Hippocampal formation (tissue), 2 donors: ENCODE measurements around the gene NRBF2.

Experiments
- DNase-seq, 2 donors: peaks; one replicate each; lab custom pipeline; 2025; lab: John Stamatoyannopoulos, UW

The NRBF2 gene

DNA sequence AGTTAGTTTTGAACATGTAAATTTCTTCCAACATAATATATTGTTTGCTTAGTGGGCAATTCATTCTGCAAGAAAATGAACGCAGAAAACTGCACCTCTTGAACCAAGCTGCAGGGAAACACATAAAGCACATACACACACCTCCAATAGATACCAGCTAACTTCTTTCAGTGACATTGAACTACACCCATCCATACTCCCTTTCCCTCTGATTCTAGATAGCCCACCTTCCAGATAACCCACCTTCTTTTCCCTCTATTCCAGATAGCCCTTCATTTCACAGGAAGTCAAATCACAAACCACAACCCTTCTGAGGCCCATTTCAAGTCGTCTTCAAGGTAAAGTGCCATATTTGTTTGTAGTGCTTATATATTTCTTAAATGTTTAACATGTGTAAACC lies 28.5 kb downstream of the NRBF2 start:
- DNase-seq = no peak

- DNase-seq = no peak
Observed at GRCh38 chr10:63164166-63164623, 31.1 kb downstream of the NRBF2 start.

DNA sequence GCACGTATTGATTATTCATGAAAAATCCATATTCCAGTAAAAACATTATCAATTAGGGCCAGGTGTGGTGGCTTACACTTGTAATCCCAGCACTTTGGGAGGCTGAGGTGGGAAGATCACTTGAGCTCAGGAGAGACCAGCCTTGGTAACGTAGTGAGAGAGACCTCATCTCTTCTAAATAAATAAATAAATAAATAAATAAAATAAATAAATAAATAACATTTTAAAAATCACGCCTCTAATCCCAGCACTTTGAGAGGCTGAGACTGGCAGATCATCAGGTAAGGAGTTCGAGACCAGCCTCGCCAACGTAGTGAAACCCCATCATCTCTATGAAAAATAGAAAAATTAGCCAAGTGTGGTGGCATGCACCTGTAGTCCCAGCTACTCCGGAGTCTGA lies 32.1 kb downstream of the NRBF2 start:
- no peak for DNase-seq

GRCh38 chr10:63166742-63167258 lies 33.7 kb downstream of the NRBF2 start:
- peak in 1 of 2 donors; percentile 59 for DNase-seq

GRCh38 chr10:63168821-63169462 lies 35.8 kb downstream of the NRBF2 start:
- DNase-seq = no peak

DNA sequence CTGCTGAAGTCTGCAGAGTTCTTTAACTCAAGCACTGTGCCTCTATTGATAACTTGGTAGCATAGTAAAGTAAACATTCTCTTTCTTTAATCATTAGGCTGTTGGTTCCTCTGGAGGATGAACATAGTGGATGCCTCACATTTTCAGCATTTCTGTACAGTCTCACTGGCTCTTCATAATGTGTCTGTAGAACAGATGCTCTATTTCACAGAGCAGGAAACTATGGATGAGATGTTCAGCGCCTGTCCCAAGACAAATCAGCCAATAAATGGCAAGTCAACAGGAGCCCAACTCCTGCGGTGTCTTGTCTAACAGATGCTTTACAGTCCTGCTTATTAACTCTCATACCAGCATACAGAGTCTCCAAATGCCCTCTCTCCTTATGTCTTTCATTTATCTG lies 36.5 kb downstream of the NRBF2 start:
- DNase-seq = no peak

DNA sequence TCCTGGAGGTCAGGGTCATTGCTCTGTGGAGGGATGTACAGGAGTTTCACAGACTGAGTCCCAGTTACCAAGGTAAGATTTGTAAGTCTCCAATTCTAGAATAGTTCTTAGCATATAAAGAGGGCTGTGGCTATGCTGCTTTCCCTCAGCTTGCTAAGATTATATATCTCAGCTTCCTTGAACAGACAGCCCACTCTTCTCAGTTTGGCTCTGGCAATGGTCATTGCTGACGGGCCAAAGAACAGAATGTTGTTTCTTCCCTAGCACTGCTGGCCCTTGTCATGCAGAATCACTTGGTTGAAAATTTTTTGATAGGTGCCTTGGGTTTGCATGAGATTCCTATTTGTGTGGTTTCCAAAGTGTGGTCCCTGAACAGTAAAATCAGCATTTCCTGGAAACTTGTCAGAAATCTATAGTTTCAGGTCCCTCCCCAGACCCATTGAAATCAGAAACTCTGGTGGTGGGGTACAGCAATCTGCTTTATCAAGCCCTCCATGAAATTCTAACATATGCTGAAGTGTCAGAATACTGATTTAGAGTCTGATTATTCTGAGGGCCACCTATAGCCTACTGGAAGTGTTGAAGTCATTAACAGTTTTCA lies 38.2 kb downstream of the NRBF2 start:
- no peak for DNase-seq

DNA sequence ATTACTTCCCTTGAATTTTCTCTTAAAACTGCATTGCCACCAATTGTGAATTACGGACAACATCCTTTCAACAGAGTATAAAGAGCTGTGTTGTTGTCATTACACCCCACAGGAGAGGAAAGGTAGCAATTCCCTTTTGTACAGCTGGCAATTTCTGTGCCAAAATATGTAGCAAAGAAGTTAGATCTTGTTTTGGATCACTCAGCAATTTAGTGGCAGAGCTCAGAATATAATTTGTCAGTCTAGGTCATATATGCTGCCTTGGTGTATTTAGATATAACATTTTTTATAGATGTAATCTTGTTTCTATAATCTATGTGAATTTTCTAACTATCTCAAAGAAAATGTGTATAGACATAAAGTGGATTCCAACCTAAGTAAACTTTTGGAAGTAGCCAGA lies 38.8 kb downstream of the NRBF2 start:
- DNase-seq = no peak

GRCh38 chr10:63173468-63174232 lies 40.5 kb downstream of the NRBF2 start:
- peak in 1 of 2 donors; percentile 6 for DNase-seq

DNA sequence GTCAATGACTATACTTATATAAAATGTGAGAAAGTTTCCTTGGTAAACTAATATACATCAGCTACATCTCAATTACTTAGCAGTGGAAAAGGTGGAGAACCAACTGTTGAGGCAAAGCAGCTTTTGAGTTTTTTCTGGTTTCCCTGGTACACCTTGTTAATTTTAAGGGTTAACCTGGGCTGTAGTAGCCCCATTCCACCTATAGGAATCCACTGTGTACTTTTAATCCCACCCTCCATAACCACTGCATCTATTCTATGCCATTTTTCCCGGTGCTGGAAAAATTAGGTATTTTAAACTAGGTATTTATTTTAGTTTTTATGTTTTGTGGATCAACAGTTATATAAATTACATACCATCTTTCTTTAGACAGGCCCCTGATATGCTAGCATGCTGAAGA lies 42.4 kb downstream of the NRBF2 start:
- no peak for DNase-seq

GRCh38 chr10:63192826-63193225 lies 59.7 kb downstream of the NRBF2 start:
- DNase-seq = no peak

- DNase-seq = no peak
Observed at GRCh38 chr10:63197344-63198092, 64.4 kb downstream of the NRBF2 start.

DNA sequence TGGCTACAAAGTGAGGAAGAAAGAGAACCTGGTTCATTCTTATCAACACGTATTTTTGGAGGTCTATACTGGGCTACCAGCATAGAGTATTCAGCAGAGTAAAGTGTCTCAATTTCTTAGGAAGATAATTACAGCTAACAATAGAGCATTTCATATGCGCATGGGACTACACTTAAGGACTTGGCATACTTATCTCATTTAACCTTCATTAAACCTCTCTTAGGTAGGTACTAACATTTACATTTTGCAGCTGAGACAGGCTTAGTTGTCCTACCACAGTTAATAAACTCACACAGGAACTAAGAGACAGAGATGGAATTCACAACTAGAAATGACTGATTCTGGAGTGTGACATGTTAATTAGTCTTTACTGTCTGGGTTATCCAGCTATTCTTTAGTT lies 66.6 kb downstream of the NRBF2 start:
- DNase-seq = no peak

- DNase-seq = no peak
Observed at GRCh38 chr10:63200431-63200830, 67.3 kb downstream of the NRBF2 start.

DNA sequence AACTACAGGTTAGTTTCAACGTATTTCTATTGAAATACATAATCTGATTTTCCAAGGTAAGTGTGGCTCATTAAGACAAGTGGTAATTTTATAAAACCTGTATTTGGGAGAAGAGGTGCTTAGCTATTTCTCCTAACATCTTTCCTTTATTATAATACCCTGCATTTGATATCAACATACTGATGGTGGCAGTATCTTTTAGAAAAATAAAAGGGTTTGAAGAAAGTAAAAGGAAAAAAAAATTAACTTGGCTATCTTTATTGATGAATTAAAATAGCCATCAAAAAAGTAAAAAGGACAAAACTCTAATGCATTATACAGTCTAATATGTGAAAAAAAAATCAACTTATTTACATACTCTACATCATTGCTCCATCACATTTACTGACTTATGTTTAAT lies 68.0 kb downstream of the NRBF2 start:
- no peak for DNase-seq
